Osteoblast (primary cell): Measurements from ENCODE around the gene MYO18B. TPM values are rescaled to one million over a fixed set of nuclear protein-coding genes. Genes with fewer than 3 reads are reported as not detected.

Experiments
- DNase-seq: peaks from one replicate; pipeline ENCODE4 v3.0.0; 2011; ENCODE audit warnings: low spot score, mixed read lengths; ENCODE audit not compliant: insufficient read length; ENCODE audit errors: missing footprints
- H2AFZ ChIP-seq: 2 replicates; pipeline ENCODE4 v1.6.0; 2011; ENCODE audit warnings: mild to moderate bottlenecking, low read length
- H3K27ac ChIP-seq: 2 replicates; pipeline ENCODE4 v1.5.1; 2011; ENCODE audit warnings: mild to moderate bottlenecking, low read depth, low read length, moderate library complexity
- H3K27me3 ChIP-seq: 2 replicates; pipeline ENCODE4 v1.6.0; 2012; ENCODE audit warnings: mild to moderate bottlenecking, control low read depth, inconsistent platforms, low read length, moderate library complexity; ENCODE audit not compliant: insufficient read depth
- H3K36me3 ChIP-seq: 2 replicates; pipeline ENCODE4 v1.5.1; 2011; ENCODE audit warnings: mild to moderate bottlenecking, low read length, control low read depth, moderate library complexity; ENCODE audit not compliant: insufficient read depth
- H3K4me1 ChIP-seq: 2 replicates; pipeline ENCODE4 v1.5.1; 2011; ENCODE audit warnings: mild to moderate bottlenecking, low read length, control low read depth, moderate library complexity; ENCODE audit not compliant: insufficient read depth
- H3K4me2 ChIP-seq: 2 replicates; pipeline ENCODE4 v1.6.0; 2011; ENCODE audit warnings: mild to moderate bottlenecking, low read length; ENCODE audit not compliant: insufficient read depth
- H3K4me3 ChIP-seq: fragments of 200-600 bp; sonication (generic); 3 replicates; pipeline ENCODE4 v1.5.1; 2012; ENCODE audit warnings: mild to moderate bottlenecking, low read length, inconsistent platforms; ENCODE audit not compliant: insufficient read depth
- H3K79me2 ChIP-seq: 2 replicates; pipeline ENCODE4 v1.6.0; 2012; ENCODE audit warnings: mild to moderate bottlenecking, low read length, control low read depth, inconsistent platforms; ENCODE audit not compliant: insufficient read depth
- H3K9me3 ChIP-seq: 2 replicates; pipeline ENCODE4 v1.5.1; 2011; ENCODE audit warnings: low read depth, low read length, control low read depth
- H4K20me1 ChIP-seq: 2 replicates; pipeline ENCODE4 v1.6.0; 2012; ENCODE audit warnings: mild to moderate bottlenecking, low read length, control low read depth; ENCODE audit not compliant: insufficient read depth
- total RNA-seq: library from RNA; depleted of rRNA; stranded (reverse); fragments of >200 nt; gene quantifications from 2 replicates; pipeline ENCODE4 v1.2.3, GENCODE V29; 2012
- TF ChIP-seq, protein P1 (sequence below): IDR thresholded peaks from 2 replicates; pipeline ENCODE4 v1.5.1; 2011; ENCODE audit warnings: mild to moderate bottlenecking, low read depth, low read length, moderate library complexity; ENCODE audit errors: extremely low read depth

The MYO18B gene
- total RNA-seq, 1 donor = under 0.01 TPM

DNA sequence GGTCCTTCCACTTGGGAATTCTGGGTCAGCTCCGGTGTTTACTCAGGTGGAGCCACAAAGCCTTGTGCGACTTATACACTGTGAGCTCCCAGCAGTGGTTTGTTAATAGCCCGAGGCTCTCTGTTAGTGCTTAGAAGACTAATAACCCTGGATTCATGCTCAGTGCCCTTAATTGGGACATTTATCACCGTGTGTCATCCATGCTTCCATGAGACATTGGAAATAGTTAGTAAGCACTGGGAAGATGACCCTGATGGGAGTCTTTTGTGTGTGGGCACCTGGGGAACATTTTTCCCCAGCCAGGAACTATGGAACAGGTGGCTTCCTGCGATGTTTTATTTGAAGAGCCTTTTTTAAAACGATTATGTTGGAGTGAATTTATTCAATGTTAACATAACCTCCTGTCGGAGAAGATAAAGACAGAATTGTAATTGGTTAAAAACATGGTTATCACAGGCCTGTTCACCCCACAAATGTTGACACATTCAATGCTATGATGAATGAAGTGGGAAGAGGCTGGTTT lies 188.9 kb downstream of the MYO18B start:
- TF ChIP-seq, protein P1, sequence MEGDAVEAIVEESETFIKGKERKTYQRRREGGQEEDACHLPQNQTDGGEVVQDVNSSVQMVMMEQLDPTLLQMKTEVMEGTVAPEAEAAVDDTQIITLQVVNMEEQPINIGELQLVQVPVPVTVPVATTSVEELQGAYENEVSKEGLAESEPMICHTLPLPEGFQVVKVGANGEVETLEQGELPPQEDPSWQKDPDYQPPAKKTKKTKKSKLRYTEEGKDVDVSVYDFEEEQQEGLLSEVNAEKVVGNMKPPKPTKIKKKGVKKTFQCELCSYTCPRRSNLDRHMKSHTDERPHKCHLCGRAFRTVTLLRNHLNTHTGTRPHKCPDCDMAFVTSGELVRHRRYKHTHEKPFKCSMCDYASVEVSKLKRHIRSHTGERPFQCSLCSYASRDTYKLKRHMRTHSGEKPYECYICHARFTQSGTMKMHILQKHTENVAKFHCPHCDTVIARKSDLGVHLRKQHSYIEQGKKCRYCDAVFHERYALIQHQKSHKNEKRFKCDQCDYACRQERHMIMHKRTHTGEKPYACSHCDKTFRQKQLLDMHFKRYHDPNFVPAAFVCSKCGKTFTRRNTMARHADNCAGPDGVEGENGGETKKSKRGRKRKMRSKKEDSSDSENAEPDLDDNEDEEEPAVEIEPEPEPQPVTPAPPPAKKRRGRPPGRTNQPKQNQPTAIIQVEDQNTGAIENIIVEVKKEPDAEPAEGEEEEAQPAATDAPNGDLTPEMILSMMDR = no peak
- Histone ChIP-seq H2AFZ (no peak overlapping the region), H3K4me3 (no peak overlapping the region), H4K20me1 (no peaks in the 10 kb centered on the region), H3K36me3 (no peaks in the 10 kb centered on the region), H3K9me3 (no peaks in the 10 kb centered on the region), H3K4me1 (no peaks in the 10 kb centered on the region), H3K27me3 (no peaks in the 10 kb centered on the region), H3K4me2 (no peak overlapping the region), H3K79me2 (no peaks in the 10 kb centered on the region), H3K27ac (no peak overlapping the region)
- DNase-seq = no peak

DNA sequence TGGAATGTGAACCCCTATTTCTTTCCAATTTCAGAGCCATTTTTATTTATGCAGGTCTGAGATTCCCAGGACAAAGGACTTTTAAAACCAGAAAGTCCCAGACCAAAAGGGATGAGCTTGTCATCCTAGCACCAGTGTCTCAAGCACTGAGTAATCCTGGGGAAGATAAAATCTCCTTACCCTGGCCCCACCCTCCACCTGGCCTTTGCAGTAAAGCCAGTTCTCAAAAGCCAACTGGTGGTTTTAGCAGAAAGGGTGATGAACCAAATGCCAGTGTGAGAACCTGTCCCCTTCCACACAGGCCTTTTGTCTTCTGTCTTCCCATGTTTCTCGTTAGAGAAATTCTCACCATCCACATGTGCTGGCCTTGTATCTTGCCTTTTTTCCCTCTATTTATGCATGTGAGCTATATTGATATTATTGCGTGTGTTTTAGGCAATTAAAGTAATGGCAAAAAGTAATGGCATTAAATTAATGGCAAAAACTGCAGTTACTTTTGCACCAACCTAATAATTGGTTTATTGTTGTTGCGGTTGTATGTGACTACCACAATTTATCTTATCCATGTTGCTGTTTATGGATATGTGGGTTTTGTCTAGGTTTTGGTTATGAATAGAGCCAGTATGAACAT lies 191.3 kb downstream of the MYO18B start:
- no peak overlapping the region for H2AFZ ChIP-seq
- H4K20me1 ChIP-seq = no peaks in the 10 kb centered on the region
- TF ChIP-seq, protein P1 = no peak
- H3K4me2 ChIP-seq = no peak overlapping the region
- no peaks in the 10 kb centered on the region for H3K79me2 ChIP-seq
- no peaks in the 10 kb centered on the region for H3K27me3 ChIP-seq
- no peak overlapping the region for H3K4me3 ChIP-seq
- DNase-seq = no peak
- no peaks in the 10 kb centered on the region for H3K36me3 ChIP-seq
- H3K27ac ChIP-seq = no peak overlapping the region
- no peaks in the 10 kb centered on the region for H3K4me1 ChIP-seq
- no peaks in the 10 kb centered on the region for H3K9me3 ChIP-seq

DNA sequence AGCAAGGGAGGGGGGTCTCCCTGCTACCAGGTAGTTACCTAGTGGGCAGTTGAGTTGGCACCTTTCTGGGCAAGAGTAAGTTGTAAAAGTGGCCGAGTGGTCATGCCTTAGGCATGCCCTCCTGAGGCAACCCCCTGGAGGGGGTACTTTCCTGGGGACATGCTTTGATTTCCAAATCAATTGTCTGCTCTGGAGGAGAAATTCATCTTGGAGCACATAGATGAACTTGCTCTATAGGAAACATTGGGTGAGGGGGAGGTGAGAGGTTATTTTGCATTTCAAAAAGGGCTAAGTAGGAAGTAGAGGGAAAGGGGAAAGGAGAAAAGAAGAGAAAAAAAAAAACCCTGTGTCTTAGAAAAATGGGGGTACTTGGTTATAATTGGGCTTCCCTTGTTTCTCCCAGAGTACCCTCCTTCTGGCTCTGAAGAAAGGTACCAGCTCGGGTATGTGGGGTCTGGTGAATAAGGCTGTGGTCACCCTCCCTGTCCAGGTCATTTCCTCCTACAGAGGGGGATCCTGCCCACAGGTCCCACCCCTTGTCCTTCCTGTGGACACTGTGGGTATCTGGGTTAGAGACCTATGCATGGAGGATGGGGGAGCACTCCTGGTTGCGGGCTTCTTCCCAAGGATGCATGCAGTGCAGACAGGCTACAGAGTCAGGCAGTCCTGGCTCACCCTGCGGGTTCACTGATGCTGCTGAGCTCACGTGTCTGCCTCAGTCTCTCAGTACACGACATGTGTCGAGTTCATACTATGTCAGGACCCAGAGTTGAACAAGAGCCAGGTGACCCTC lies 193.5 kb downstream of the MYO18B start:
- H3K27ac ChIP-seq = no peak overlapping the region
- H3K4me3 ChIP-seq = no peak overlapping the region
- no peaks in the 10 kb centered on the region for H3K27me3 ChIP-seq
- H3K4me1 ChIP-seq = no peaks in the 10 kb centered on the region
- TF ChIP-seq, protein P1 = no peak
- no peaks in the 10 kb centered on the region for H4K20me1 ChIP-seq
- no peak overlapping the region for H2AFZ ChIP-seq
- no peaks in the 10 kb centered on the region for H3K9me3 ChIP-seq
- no peaks in the 10 kb centered on the region for H3K36me3 ChIP-seq
- H3K79me2 ChIP-seq = no peaks in the 10 kb centered on the region
- H3K4me2 ChIP-seq = no peak overlapping the region
- DNase-seq = no peak

DNA sequence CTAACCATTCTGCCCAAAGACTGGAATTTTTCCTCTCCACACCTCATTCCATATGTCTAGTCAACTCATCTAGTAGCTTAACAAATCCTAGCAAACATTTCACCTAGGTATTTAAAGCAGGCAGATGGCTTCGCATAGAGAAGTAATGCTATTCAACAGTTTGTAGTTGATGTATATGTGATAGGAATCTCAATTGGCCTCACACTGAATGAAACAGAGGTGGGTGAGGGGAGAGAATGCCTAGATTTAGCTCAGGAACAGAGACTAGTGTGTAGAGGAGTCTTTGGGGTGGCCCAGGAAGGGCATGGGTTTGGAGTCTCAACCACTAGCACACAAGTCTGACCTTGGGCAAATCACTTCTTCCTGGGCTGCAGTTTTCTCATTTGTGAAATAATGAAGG lies 196.2 kb downstream of the MYO18B start:
- peaks cover 4% of the 10 kb centered on the region for H3K27me3 ChIP-seq
- no peak overlapping the region for H3K4me3 ChIP-seq
- no peak overlapping the region for H2AFZ ChIP-seq
- H3K4me2 ChIP-seq = no peak overlapping the region
- no peak overlapping the region for H3K27ac ChIP-seq
- no peak for DNase-seq
- no peaks in the 10 kb centered on the region for H3K36me3 ChIP-seq
- no peaks in the 10 kb centered on the region for H3K79me2 ChIP-seq
- TF ChIP-seq, protein P1 = no peak
- no peaks in the 10 kb centered on the region for H3K9me3 ChIP-seq
- no peaks in the 10 kb centered on the region for H4K20me1 ChIP-seq
- H3K4me1 ChIP-seq = no peaks in the 10 kb centered on the region
